ENCODE results near the gene AFF4.

GRCh38 chr5:132898094-132898493, 65.3 kb downstream of the AFF4 start:
- TF ChIP-seq, protein P1, sequence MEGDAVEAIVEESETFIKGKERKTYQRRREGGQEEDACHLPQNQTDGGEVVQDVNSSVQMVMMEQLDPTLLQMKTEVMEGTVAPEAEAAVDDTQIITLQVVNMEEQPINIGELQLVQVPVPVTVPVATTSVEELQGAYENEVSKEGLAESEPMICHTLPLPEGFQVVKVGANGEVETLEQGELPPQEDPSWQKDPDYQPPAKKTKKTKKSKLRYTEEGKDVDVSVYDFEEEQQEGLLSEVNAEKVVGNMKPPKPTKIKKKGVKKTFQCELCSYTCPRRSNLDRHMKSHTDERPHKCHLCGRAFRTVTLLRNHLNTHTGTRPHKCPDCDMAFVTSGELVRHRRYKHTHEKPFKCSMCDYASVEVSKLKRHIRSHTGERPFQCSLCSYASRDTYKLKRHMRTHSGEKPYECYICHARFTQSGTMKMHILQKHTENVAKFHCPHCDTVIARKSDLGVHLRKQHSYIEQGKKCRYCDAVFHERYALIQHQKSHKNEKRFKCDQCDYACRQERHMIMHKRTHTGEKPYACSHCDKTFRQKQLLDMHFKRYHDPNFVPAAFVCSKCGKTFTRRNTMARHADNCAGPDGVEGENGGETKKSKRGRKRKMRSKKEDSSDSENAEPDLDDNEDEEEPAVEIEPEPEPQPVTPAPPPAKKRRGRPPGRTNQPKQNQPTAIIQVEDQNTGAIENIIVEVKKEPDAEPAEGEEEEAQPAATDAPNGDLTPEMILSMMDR (IDR thresholded peaks at IDR 0.05) = no peak
- TF ChIP-seq EP300 (IDR thresholded peaks at IDR 0.05) (no peak), POLR2AphosphoS5 (IDR thresholded peaks at IDR 0.05) (no peak), POLR2A (IDR thresholded peaks at IDR 0.05) (no peak)

All from gastroesophageal sphincter (tissue), 3 donors.